T-helper 2 cell (primary cell): ENCODE data around the gene SCIMP.
"Not testable (repeated sequence)": the region's sequence is repeated elsewhere in the genome, so short reads cannot be mapped to it uniquely, and the experiment has no call there.

Experiments
- DNase-seq, 5 experiments: peaks; one replicate each; pipeline versions ENCODE4 v3.0.0 to v3.0.0-alpha.2; 2012 to 2022

SCIMP gene

DNA sequence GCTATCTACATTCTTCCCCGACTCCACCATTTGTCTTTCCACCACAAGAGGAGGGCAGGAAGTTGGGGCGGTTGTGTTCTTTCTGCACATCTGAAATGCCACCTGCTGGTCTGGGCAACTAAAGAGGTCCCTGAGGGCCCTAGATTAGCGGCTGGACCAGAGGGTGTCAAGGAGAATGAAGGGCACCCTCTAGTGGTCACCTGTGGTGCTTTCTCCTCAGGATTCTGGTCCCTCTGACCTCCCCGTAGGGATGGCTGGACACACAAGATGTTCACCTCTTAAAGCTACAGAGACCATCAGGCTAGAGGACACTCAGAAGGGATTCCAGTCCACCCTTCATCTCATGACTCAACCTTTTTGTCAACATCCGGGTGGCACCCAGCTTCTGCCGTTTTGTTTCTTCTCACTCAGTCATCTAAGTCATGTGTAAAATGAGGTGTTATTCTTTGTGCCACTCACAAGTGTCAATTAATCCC, 2.9 kb upstream of the SCIMP start:
- peak in 2 of 5 experiments; percentile 25 to 38 for DNase-seq

GRCh38 chr17:5236938-5237540, 2.4 kb upstream of the SCIMP start:
- DNase-seq = no peak

- not testable (repeated sequence) for DNase-seq
These were observed 1.2 kb downstream of the SCIMP start for GRCh38 chr17:5233492-5233891.

DNA sequence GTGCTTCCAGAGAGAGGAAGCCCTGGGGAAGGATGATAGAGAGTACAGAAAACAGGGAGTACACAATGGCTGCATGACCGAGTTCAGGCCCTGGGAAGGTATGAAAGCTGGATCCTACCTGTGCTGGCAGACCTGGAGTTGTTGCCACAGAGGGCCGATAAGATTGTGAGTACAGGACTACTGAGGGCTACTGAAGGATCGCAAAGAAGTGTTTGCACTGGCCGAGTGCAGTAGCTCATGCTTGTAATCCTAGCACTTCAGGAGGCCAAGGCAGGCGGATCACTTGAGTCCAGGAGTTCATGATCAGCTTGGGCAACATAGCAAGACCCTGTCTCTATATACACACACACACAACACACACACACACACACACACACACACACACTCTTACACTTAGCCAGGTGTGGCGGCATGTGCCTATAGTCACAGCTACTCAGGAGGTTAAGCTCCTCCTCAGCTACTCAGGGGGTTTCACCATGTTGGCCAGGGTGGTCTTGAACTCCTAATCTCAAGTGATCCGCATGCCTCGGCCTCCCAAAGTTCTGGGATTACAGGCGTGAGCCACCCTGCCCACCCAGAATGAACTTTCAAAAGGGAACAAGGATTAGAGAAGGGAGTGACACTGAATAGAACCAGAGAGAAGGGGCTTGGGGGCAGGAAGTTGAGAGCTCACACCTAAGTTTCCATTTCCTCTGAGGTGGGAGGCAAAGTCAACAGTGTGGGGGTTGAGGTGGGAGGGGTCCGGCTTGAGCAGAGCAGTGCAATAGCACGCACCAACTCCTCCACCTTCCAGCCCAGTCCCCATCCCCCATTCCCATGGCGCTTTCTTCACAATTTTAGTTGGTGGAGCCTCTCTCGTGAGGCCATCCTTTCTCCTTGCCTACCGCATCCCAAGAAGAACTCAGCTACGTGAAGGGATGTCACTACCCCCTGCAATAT, 7.5 kb downstream of the SCIMP start:
- peak in 1 of 5 experiments; percentile 57 for DNase-seq

GRCh38 chr17:5225668-5226457, 8.8 kb downstream of the SCIMP start:
- no peak for DNase-seq

- peak in 1 of 5 experiments; percentile 17 for DNase-seq
These were observed 12.7 kb downstream of the SCIMP start for GRCh38 chr17:5221912-5222311.

DNA sequence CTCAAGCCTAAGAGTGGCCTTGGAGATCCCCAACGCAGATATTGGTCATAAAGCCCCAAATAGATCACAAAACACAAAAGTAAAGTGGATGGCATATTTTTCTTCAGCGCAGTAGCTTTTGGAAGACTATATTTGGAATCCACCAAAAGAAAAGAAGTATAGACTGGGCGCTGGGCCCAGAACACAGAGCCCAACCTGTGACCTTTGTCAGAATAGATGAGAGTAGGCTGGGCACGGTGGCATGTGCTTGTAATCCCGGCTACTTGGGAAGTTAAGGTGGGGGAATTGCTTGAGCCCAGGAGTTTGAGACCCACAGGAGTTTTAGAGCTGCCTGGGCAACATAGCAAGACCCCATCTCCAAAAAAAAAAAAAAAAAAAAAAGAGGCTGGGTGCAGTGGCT, 14.6 kb downstream of the SCIMP start:
- DNase-seq = no peak

DNA sequence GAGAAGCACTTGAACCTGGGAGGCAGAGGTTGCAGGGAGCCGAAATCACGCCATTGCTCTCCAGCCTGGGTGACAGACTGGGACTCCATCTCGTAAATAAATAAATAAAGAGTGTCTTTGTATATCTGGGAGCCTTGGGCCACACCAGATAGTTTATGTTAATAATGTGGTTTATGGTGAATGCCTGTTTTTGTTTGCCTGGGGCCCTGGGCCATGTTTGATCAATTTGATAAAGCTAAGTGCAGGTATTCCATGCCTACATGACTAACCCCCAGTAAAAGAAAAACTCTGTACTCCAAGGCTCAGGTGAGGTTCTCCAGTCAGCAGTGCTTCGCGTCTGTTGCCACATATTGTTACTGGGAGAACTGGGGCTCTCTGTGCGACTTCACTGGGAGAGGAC, 15.1 kb downstream of the SCIMP start:
- DNase-seq = no peak

GRCh38 chr17:5217562-5217961, 17.1 kb downstream of the SCIMP start:
- DNase-seq = not testable (repeated sequence)

GRCh38 chr17:5211458-5211857, 23.2 kb downstream of the SCIMP start:
- no peak for DNase-seq

DNA sequence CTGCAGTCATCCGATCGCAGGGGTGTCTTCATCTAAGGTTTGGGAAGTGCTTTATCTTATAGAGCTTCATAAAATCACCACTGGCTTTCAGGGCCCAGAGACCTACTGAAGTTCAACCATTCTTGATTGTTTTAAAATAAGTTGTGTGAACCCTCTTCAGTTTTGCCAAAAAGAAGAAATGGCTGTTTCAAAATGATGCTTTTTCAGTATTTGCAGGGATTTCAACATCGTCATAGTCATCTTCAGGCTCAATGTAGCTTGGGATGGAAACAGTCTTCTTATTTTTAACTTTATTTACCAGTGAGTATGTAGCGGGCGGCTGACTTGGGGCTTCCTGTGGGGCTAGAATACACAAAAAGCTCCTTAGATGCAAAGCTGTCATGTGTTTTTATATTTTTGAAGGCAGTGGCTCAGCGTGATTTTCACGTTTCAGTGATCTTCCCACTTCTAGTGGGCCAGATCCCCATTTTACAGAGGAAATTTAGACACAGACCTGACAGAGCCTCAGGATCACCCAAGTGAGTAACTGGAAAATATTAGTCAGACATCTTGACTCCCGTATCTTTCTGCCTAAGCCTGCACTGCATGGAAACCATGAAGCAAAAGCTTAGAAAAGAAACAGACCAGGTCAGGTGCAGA, 23.9 kb downstream of the SCIMP start:
- DNase-seq = no peak

GRCh38 chr17:5210091-5210490, 24.6 kb downstream of the SCIMP start:
- DNase-seq = no peak

DNA sequence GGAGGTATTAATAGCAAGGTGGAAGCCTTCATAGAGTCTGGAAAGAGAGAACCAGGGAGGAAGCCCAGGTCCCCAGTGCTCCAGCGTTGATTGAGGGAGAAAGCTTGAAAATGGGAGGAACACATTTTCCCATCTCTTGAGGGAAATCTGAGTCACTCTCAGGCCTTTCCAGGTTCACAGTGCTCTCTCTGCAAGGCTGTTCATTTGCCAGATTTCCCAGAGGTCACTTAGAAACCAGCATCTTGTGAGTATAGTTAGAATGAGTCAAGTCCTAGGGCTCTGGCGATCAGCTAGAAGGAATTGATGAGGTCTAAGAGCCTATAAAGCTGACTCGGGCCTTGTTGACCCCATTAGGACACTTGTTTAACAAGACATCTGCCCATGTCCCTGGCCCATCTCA, 25.3 kb downstream of the SCIMP start:
- DNase-seq = no peak

- DNase-seq = no peak
These were observed 30.8 kb downstream of the SCIMP start for GRCh38 chr17:5203908-5204294.

DNA sequence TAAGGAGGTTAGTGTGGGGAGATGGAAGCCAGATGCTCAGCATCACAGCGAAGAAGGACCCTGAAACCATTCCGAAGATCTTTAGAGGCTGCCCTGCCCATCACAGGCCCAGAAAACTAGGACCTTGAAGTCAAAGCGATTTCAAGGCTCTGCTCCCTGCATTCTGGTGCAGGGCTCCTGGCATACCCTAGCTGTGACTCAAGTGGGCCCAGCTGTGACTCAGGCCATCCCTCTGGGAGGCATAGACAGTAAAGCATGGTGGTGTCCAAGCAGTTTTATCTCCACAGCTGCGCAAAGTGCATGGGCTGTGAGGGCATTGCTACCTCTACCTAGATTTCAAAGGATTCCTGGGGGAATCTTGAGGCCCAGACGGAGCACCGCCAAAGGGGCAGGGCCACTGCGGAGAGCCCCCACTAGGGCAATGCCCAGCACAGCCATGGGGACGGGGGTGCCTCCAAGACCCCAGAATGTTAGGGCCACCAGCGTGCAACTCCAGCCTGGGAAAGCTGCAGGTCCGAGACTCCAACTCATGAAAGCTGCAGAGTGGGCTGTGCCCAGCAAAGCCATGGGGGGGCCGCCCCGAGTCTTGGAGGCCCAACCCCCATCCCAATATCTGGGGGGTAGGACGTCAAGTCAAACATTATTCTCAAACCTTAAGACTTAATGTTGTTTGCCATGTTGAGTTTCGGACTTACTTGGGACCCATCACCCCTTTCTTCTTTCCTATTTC, 31.3 kb downstream of the SCIMP start:
- no peak for DNase-seq

DNA sequence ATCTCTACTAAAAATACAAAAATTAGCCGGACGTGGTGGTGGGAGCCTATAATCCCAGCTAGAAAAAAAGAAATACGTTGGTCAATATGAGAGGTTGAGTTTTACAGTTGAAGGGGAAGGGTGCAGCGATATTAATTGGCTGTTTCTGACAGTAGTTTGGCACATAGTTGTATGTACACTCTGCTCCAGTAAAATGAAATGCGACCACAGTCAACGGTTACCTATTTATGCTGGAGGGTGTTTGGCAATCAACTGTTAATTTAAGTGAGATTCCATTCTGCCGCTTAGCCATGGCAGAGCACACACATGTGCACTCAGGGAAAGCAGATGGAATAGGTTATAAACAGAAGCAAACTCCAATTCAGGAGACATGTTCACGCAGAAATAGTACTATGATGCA, 33.6 kb downstream of the SCIMP start:
- DNase-seq = no peak

DNA sequence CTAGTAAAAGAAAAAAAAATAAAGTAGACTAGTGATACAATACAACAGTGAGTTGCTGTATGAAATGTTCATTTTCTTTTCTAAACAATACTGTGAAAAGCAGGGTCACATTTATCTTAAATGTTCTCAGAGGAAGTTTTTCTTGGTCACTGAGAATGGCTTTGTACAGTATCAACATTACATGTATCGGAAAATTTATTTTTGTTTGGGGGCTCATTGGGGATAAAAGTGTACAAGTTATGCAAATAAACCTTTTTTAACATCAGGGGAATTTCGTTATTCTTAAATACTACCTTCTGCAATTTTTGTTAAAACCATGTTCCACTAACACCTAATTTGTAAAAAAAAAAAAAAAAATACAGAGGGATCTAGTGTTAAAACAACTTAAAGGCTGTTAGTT, 34.3 kb downstream of the SCIMP start:
- no peak for DNase-seq

DNA sequence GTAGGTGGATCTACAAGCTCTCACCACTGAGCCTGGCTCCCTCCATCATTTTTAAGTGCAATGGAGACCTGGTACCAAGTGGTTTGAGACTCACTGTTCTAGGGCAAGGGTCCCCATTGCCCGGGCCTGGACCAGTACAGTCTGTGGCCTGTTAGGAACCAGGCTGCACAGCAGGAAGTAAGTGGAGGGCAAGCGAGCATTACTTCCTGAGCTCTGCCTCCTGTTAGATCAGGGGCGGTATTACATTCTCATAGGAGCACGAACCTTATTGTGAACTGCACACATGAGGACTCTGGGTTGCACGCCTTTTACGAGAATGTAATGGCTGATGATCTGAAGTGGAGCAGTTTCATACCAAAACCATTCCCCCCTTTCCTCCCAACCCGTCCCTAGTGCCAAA, 36.2 kb downstream of the SCIMP start:
- no peak for DNase-seq

DNA sequence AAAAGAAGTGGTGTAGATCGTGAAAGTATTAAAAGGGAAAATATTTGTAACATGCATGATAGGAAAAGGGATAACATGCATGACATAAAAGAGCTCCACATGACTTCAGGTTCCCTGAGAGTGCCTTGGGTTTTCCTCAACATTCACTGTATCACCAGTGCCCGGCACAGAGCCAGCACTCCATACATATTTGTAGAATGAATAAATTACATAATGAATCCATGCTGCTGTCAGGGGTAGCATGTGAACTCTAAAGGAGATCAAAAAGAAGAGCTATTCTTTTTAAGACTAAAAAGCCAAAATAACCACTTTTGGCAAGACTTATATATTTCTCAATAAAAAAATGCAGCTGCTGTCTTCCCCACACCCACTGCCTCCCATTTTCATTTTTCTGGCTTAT, 40.3 kb downstream of the SCIMP start:
- no peak for DNase-seq

DNA sequence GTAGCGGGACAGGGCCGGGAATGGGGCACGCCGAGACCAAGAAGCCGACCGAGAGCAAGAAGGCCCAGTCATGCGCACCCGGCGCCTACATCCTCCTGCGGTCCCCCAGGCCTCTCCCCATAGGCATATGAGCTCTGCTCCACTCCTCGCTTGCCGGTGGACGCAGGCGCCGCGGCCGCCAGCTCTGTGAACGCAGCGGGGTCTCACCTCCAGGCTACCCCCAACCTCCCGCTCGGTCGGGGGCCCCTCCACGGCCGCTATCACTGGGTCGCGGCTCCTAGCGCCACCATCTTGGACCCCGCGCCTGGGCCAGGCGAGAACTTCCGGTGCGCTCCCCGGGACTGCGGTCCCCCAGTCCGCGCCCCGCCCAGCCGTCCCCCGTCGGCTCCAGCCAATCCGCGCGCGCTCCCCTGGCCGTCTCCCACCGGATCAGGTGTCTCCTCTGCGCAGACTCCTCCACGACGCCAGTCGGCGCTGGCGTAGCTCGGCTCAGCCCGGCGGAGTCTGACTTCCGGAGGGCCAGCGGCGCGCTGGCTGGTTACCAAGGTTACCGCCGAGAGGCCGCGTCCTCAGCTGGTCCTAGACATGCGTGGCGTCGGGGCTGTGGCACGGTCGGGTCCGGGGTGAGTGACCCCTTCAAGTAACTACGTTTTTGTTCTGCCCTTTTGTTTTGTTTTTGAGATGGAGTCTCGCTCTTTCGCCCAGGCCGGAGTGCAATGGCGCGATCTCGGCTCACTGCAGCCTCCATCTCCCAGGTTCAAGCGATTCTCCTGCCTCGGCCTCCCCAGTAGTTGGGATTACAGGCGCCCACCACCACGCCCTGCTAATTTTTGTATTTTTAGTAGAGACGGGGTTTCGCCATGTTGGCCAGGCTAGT, 42.9 kb downstream of the SCIMP start, which contains the start of gene ZNF594:
TSS of gene ZNF594 (minus strand) at position 328 of the 877 bp plus-strand sequence. CDS start 7,612 bp downstream, outside the sequence.
- peak; percentile 93 to 98 (median 95) for DNase-seq

DNA sequence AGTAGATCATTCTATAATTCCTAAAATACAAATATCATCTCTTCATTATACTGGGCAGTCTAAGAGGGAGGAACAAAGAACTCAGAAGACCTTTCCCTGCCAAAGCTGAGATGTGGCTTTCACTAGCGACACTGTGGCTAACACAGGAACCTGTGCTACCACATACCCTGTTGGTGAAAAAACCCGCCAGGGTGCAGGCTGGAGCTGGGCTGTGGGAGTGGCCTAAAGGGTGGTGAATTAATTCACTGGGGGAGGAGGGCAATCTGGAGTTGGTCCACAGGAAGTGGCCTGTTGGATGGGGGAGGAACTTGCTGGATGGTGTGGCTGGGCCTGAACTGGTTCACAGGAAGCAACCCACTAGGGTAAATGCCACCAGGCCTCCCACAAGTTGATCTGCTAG, 50.4 kb downstream of the SCIMP start:
- peak in 2 of 5 experiments; percentile 38 to 43 for DNase-seq
